ENCODE measurements around the gene CYP4B1.
"Not testable (repeated sequence)": the region's sequence is repeated elsewhere in the genome, so short reads cannot be mapped to it uniquely, and the experiment has no call there.

The CYP4B1 gene

DNA sequence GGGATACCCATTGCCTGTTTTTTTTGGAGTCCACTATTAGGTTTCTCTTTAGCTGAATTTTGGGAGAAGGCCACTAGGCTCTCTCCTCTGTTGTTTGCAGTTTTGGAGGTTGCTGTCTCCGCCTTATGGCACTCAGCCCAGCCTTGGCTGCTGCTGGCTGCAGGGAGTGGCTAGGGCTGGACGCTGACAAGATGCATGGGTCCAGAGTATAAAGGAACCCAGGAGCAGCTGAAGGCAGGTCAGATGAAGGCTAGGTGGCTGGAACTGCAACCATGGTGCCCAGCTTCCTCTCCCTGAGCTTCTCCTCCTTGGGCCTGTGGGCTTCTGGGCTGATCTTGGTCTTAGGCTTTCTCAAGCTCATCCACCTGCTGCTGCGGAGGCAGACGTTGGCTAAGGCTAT is at the start of gene CYP4B1:
Gene CYP4B1, plus strand, starts transcription at position 237 of the 400 bp plus-strand sequence. Its CDS starts 36 bp downstream, at position 273.
- no peak for FAIRE-seq

DNA sequence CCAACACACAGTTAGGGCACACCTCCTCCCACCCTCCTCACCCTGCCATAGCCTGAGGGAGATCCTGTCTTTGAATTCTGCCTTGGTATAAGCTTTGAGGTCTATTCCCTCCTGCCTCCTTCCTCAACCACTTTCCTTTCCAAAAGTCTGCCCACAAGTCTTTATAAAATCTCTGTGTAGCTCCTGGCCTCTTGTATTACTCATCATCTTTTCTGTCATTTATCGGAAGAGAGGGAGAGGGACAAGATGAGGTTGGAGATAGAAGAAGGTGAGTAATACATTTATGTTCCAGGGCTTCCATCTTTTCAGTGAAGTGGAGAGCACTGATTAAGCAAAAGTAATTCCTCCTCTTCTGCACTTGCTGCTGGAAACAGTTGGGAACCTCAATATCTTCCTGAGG is 49.4 kb upstream of the CYP4B1 start:
- no peak for FAIRE-seq

DNA sequence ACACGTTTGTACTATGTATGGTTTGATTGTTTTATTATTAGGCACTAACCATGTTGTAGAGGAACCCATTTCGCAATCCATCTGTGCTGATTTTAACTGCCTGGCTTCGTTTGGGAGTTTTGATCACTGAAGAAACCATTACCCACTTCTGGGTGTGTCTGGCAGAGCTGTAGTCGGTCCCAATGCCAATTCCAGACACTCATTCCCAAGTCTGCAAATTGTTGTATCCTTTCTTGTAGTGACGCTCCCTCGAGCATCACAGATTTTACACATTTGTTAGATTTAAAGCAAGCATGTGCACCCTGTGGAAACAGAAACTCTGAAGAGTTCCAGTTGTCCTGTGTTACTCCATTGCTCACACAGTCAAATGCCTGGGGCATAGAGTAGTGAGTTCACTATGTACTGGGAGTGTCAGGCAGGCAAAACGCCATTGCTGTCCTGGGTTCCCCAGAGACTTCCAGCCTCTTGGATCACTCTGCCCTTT is 48.9 kb upstream of the CYP4B1 start:
- FAIRE-seq, result no peak

GRCh38 chr1:46753985-46754384 is 44.9 kb upstream of the CYP4B1 start:
- no peak for FAIRE-seq

DNA sequence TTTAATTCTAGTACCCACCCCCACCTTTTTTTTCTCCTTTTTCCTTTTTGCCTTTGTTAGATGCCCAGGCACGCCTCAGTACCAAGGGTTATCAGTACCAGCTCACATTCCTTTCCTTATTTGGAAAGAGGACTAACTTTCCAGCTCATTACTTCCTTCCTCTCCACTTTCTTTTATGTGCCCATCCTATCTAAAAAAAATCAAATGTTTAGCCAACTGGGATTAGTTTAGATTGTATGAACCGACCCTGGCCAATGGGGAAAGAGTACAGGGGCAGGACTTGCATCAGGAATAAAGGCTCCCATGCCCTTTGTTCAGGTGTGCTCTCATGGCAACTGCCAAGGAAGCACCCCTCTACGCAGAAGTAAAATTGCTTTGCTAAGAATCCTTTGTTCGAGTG is 44.1 kb upstream of the CYP4B1 start:
- FAIRE-seq, result not testable (repeated sequence)

DNA sequence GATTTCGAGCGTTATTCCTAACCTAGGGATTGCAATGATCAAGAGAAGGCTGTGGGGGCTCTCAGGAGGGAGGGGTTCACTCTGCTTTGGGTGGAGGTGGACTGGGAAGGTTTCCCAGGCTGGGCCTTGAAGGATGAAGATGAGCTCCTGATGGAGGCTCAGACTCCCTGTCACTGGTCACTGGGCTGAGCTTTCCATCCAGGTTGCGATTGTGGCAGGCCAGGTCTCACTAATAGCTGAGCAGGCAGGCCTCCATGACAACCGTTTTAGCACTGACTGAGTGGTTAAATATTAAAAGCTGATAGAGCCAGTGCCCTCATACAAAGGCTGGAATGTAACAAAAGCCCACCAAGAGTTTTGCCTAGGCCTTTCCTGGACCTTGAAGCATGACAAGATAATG is 43.7 kb upstream of the CYP4B1 start:
- FAIRE-seq, result no peak

DNA sequence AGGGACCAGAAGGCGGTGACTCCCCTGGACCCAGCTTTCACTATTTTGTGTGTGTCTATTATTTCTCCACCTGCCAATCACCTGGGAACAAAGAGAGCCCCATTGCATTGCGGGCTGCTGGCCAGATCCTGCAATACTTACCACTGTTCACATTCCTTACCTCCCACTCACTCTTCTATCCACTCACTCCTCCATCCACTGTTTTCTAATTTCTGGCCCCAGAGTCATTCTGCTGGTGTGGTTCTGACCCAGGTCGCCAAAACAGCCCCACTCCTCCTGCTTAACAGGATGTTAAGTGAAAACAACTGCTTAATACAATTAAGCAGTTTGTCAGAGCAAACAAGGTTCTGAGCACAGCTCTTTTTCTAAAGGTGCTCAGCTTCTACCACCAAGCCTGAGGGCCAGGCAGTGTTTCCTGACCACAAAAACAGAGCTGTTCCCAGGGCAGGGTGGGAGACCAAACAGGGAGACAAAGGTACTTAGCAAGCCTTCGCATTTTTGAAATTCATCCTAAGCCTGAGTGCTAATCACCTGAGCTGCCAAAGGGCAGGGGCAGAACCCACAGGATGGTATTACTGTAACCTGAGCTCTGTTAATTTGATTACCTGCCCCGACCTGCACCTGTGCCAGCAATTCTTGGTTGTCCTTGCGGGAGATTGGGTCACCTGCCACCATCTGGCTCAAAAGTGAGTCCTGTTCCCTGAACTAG is 41.4 kb upstream of the CYP4B1 start:
- no peak for FAIRE-seq

DNA sequence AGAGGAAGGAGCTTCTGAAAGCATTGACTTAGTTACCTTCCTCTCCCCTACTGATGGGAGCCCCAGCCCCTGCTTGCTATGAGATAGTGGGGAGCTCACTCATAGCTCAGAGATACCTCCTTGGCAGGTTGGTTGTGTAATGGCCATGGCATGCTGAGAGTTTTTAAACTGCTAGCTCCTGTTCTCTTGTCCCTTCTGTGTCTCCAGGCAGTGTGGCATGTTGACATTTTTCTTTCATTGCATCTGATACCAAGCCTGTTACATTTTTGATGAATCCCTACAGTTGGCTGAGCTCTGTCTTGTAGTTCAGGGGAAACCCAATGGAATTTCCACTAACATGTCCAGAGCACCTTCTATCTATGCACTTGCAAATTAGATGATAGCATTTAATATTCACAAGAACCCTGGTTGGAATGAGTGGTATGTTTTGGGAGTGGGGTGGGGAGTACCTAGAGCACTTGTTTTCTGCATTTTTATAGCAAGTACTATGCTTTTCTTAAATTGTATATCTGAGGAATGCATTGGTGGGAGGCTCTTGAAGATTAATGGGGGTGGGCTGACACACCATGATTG is 40.8 kb upstream of the CYP4B1 start:
- FAIRE-seq, result no peak

DNA sequence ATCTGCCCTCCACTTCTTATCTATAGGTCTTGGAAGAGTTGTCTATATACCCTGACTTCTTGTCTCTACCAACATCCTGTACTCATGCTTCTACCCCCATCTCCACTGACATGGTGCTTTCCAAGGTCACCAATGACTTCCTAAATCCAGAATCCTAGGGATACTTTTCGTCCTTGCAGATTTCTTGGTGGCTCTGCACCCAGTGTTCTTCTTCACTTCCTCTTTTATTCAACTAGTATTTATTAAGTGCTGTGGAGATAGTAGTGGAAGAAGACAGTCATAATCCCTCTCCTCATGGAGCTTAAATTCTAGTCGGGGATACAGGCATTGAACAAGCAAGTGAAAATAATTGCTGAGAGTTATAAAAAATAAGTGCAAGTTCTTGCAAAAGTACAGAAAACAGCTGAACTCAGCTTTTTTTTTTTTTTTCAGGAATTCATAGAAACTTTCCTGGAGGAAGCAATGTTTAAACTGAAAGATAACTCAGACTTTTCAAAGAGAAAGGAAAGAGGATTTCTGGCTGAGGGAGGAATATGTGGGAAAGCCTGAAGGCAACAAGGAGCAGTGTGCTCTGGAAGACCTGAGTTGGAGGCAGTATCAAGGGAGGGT is 38.2 kb upstream of the CYP4B1 start:
- no peak for FAIRE-seq

GRCh38 chr1:46761740-46762139 is 37.1 kb upstream of the CYP4B1 start:
- FAIRE-seq, result no peak

GRCh38 chr1:46764402-46764801 is 34.4 kb upstream of the CYP4B1 start:
- no peak for FAIRE-seq

GRCh38 chr1:46767649-46768282 is 31.1 kb upstream of the CYP4B1 start:
- no peak for FAIRE-seq

- no peak for FAIRE-seq
These were observed 30.4 kb upstream of the CYP4B1 start for GRCh38 chr1:46768445-46768844.

DNA sequence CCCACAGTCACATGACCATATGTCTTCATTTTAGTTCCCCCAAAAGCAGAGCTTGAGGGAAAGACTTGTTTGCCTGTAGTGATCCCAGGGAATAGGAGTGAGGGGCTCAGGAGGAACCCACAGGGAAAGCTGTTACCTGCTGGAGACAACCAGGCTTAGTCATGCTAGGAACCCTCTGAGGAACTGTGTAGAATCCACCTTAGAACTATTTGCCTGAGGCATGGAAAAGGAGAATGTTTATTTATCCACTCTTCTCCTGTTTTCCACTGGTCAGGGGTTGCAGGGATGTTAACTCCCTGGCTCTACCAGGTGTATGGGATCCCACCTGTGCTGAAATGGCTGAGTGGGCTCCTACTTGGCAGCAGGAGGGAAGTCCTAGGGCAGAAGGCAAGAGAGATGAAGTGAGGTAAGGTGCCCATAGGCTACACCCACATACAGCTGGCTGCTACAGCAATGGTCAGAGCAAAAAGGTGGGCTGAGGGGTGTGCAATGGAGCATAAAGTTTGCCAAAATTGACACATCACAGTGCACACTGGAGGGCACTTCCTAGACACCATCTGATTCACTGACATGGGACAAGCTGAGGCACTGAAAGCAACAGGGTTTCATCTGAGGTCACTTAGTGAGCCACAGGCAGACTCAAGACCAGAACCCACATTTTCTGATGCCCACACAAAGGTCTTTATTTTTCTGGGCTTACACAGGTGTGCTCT is 29.7 kb upstream of the CYP4B1 start:
- no peak for FAIRE-seq

DNA sequence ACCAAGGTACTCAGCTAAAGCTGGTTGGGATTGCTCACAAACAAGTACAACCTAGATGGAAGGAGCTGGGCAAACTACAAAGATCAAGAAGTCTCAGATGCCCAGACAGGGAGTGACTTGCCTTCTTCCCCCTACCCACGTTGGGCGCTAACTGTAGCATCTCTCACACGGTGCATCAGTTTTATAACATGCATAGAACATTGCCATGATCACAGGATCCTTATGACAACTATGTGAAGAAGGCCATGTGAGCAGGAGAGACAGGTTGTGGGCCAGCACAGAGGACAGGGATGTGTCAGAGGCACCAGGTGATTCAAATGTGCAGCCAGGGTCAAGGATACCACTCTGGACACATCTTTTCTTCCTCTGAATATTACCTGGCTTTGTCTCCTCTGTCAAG is 28.3 kb upstream of the CYP4B1 start:
- FAIRE-seq, result no peak

GRCh38 chr1:46772571-46772970 is 26.3 kb upstream of the CYP4B1 start:
- no peak for FAIRE-seq

DNA sequence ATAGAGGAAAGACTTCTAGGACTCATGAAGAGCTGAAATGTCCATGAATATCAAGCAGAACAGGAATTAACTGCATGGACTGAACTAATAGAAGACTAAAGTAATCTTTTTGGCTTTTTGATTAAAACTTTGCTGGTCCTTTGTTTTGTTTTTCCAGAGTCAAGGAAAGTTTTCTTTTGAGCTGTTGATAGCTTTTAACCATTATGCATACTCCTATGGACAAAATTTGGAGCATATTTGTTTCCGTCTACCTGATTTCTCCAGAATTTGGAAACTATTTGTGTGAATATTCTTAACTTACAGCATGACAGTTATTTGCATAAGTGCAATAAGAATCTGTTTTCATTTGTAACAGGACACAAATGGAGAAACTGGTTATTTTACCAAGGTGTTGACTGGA is 24.5 kb upstream of the CYP4B1 start:
- FAIRE-seq, result no peak

DNA sequence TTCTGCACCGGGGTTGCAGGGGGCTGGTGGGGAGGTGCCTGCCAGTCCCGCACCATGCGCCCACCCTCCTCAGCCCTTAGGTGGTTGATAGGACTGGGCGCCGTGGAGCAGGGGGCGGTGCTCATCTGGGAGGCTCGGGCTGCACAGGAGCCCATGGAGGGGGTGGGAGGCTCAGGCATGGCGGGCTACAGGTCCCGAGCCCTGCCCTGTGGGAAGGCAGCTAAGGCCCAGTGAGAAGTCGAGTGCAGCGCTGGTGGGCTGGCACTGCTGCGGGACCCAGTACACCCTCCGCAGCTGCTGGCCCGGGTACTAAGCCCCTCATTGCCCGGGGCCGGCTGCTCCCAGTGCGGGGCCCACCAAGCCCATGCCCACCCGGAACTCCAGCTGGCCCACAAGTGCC is 20.4 kb upstream of the CYP4B1 start:
- FAIRE-seq, result not testable (repeated sequence)

DNA sequence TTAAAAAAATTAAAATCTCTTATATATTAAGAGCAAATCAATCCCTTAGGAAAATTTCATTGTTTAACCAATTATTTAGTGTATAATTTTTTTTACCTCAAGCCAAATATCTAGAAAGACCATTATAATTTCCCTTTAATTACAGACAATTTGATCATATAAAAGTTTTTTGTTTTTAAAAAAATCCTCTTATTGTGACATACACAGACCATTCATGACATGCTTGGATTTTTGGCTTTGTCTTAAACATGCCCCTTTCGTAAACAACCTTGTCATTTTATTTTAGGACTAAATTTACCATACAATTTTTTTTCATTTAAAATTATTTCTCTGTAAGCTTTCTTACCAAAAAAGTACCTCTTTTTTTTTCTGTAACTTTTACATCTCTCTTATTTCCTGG is 14.2 kb upstream of the CYP4B1 start:
- FAIRE-seq, result no peak

DNA sequence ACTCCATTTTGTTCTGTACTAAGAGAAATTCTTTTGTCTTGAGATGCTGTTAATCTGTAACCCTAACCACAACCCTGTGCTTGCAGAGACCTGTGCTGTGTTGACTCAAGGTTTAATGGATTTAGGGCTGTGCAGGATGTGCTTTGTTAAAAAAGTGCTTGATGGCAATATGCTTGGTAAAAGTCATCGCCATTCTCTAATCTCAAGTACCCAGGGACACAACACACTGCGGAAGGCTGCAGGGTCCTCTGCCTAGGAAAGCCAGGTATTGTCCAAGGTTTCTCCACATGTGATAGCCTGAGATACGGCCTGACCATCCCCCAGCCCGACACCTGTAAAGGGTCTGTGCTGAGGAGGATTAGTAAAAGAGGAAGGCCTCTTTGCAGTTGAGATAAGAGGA is 10.2 kb upstream of the CYP4B1 start:
- not testable (repeated sequence) for FAIRE-seq

DNA sequence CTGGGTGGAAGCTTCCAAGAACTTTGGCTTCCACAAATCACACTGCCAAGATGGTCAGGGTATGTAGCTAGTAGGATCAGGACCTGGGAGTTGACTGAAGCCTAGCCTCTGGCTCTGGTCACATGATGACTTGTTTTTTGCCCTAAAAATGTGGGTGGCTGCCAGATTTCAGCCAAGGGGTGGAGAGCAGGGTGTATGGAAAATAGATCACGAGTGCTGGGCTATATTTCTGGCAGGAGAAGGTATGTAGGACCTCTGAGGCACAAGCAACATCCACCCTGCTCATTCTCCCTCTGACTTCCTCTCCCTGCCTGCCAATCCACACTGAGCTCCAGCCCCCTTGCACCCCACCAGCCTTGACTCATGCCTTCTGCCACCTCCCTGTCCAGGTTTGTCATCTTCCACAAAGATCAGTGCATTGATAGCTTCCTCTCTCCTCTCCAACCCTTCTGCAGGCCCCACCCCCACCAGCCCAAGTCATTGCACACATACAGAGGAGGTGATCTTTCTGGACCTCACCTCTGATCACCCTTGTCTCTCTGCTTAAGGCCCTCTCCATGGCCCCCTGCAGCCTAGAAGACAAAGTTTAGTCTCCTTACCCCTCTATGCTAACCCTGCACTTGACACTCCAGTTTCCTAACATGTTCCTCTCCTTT is 8.3 kb upstream of the CYP4B1 start:
- FAIRE-seq, result no peak

- no peak for FAIRE-seq
These were observed 5.7 kb upstream of the CYP4B1 start for GRCh38 chr1:46793126-46793525.

All from TTC549 (cell line).